ENCODE data around the gene GRK5. TPM values are rescaled to one million over a fixed set of nuclear protein-coding genes. Genes with fewer than 3 reads are reported as not detected.

The GRK5 gene
- total RNA-seq, 4 donors from 2014 or later = 6.0 to 111 (median 9.5) TPM

GRCh38 chr10:119313024-119313423 is 105.7 kb downstream of the GRK5 start:
- no peak overlapping the region for H3K4me3 ChIP-seq
- WGBS, 2 donors (ENCODE audit: low coverage in 1 of 2) = 0% methylated on average over 1 of the region's 1 CpG
- intact Hi-C loops (cut with DNase I; ENCODE audit: low total_unique reads) (no loop called here), in situ Hi-C loops (cut with MboI; ENCODE audit: low pct_ligation_motif_present in 1 of 4, low pct_unique_long_range_greater_than_20kb in 1 of 4, low sequenced_read_pairs in 3 of 4) (no loop called here)
- H3K9me3 ChIP-seq = no peaks in the 10 kb centered on the region
- H3K27ac ChIP-seq = no peak overlapping the region
- peaks cover 12 to 37% (median 17%) of the 10 kb centered on the region in 4 donors for H3K4me1 ChIP-seq
- H3K36me3 ChIP-seq = no peaks in the 10 kb centered on the region
- no peak for TF ChIP-seq POLR2AphosphoS5 (IDR thresholded peaks at IDR 0.05)
- no peak for TF ChIP-seq POLR2A (IDR thresholded peaks at IDR 0.05)
- no peak for TF ChIP-seq CTCF (IDR thresholded peaks at IDR 0.05)
- no peak for TF ChIP-seq EP300 (IDR thresholded peaks at IDR 0.05; ENCODE audit: low read depth)
- DNase-seq = no peak
- no peaks in the 10 kb centered on the region for H3K27me3 ChIP-seq

- peak; percentile 43 for DNase-seq
- peak overlapping the region in 2 of 4 donors; percentile 17 to 42 for H3K27ac ChIP-seq
- intact Hi-C loops (cut with DNase I; ENCODE audit: low total_unique reads) (no loop called here), in situ Hi-C loops (cut with MboI; ENCODE audit: low pct_ligation_motif_present in 1 of 4, low pct_unique_long_range_greater_than_20kb in 1 of 4, low sequenced_read_pairs in 3 of 4) (no loop called here)
- no peak for TF ChIP-seq CTCF (IDR thresholded peaks at IDR 0.05)
- peak in 1 of 3 donors; percentile 12 for TF ChIP-seq POLR2AphosphoS5 (IDR thresholded peaks at IDR 0.05)
- H3K4me3 ChIP-seq = no peak overlapping the region
- H3K27me3 ChIP-seq = no peaks in the 10 kb centered on the region
- peaks cover 12 to 42% (median 18%) of the 10 kb centered on the region in 4 donors for H3K4me1 ChIP-seq
- 74% methylated on average over 7 of the region's 7 CpGs; no CpG with 5 or more reads in 1 of the 2 donors for WGBS, 2 donors (ENCODE audit: low coverage in 1 of 2)
- H3K36me3 ChIP-seq = no peaks in the 10 kb centered on the region
- H3K9me3 ChIP-seq = no peaks in the 10 kb centered on the region
These were observed 106.3 kb downstream of the GRK5 start for GRCh38 chr10:119313644-119314043.

- Histone ChIP-seq H3K36me3 (no peaks in the 10 kb centered on the region), H3K4me1 (peaks cover 12 to 43% (median 18%) of the 10 kb centered on the region in 4 donors), H3K9me3 (no peaks in the 10 kb centered on the region), H3K4me3 (no peak overlapping the region), H3K27me3 (no peaks in the 10 kb centered on the region), H3K27ac (peak overlapping the region; percentile 17 to 75 (median 48))
- 95% methylated on average over 9 of the region's 11 CpGs; no CpG with 5 or more reads in 1 of the 2 donors for WGBS, 2 donors (ENCODE audit: low coverage in 1 of 2)
- intact Hi-C loops (cut with DNase I; ENCODE audit: low total_unique reads) = no loop called here
- in situ Hi-C loops (cut with MboI; ENCODE audit: low pct_ligation_motif_present in 1 of 4, low pct_unique_long_range_greater_than_20kb in 1 of 4, low sequenced_read_pairs in 3 of 4) = no loop called here
- DNase-seq = no peak
- no peak for TF ChIP-seq POLR2A (IDR thresholded peaks at IDR 0.05)
- TF ChIP-seq CTCF (IDR thresholded peaks at IDR 0.05) = no peak
- TF ChIP-seq EP300 (IDR thresholded peaks at IDR 0.05; ENCODE audit: low read depth) = no peak
These were observed 106.7 kb downstream of the GRK5 start for GRCh38 chr10:119314061-119314460.

GRCh38 chr10:119314486-119314885 is 107.1 kb downstream of the GRK5 start:
- no peak overlapping the region for H3K4me3 ChIP-seq
- in situ Hi-C loops (cut with MboI; ENCODE audit: low pct_ligation_motif_present in 1 of 4, low pct_unique_long_range_greater_than_20kb in 1 of 4, low sequenced_read_pairs in 3 of 4) (no loop called here), intact Hi-C loops (cut with DNase I; ENCODE audit: low total_unique reads) (no loop called here)
- peaks cover 12 to 43% (median 18%) of the 10 kb centered on the region in 4 donors for H3K4me1 ChIP-seq
- H3K36me3 ChIP-seq = no peaks in the 10 kb centered on the region
- H3K9me3 ChIP-seq = no peaks in the 10 kb centered on the region
- WGBS, 2 donors (ENCODE audit: low coverage in 1 of 2) = 95% methylated on average over 7 of the region's 7 CpGs; no CpG with 5 or more reads in 1 of the 2 donors
- no peaks in the 10 kb centered on the region for H3K27me3 ChIP-seq
- DNase-seq = no peak
- peak overlapping the region; percentile 42 to 75 (median 62) for H3K27ac ChIP-seq
- TF ChIP-seq POLR2AphosphoS5 (IDR thresholded peaks at IDR 0.05) (no peak), CTCF (IDR thresholded peaks at IDR 0.05) (no peak), EP300 (IDR thresholded peaks at IDR 0.05; ENCODE audit: low read depth) (no peak), POLR2A (IDR thresholded peaks at IDR 0.05) (no peak)
